IgD-negative memory B cell (primary cell): Measurements from ENCODE around the gene P2RY6. TPM values are rescaled to one million over a fixed set of nuclear protein-coding genes. Genes with fewer than 3 reads are reported as not detected.
A peak's percentile ranks its signal among the peaks of the same experiment; 100 is the strongest.

Experiments
- H3K27ac Mint-ChIP-seq, 3 donors: one replicate each; pipeline ENCODE4 v1.8.0; 2020 to 2022; ENCODE audit warnings: mild to moderate bottlenecking in 3 of 3, mixed read lengths in 3 of 3, moderate library complexity in 1 of 3
- H3K27me3 Mint-ChIP-seq: one replicate; pipeline ENCODE4 v1.8.0; 2021; ENCODE audit warnings: mixed read lengths
- H3K36me3 Mint-ChIP-seq: one replicate; pipeline ENCODE4 v1.8.0; 2020; ENCODE audit warnings: mild to moderate bottlenecking, mixed read lengths
- H3K4me1 Mint-ChIP-seq, 3 donors: one replicate each; pipeline ENCODE4 v1.8.0; 2020 to 2022; ENCODE audit warnings: mixed read lengths in 3 of 3, mild to moderate bottlenecking in 1 of 3
- H3K4me3 Mint-ChIP-seq, 4 donors: one replicate each; pipeline ENCODE4 v1.8.0; 2020 to 2022; ENCODE audit warnings: mild to moderate bottlenecking in 4 of 4, mixed read lengths in 4 of 4, moderate library complexity in 3 of 4
- H3K9me3 Mint-ChIP-seq, 3 donors: one replicate each; pipeline ENCODE4 v1.8.0; 2020 to 2021; ENCODE audit warnings: mixed read lengths in 3 of 3, mild to moderate bottlenecking in 1 of 3
- polyA plus RNA-seq: library from polyadenylated mRNA; unstranded; fragments of 300-500 nt; fragmentation: Illumina TruSeq; gene quantifications from one replicate; pipeline ENCODE4 v1.2.3, GENCODE V29; 2021

P2RY6 gene
- polyA plus RNA-seq, 1 donor from 2014 or later = not detected

GRCh38 chr11:73306977-73307322 is 34.8 kb downstream of the P2RY6 start:
- Mint-ChIP-seq H3K27ac (peak overlapping the region; percentile 6 to 75 (median 54)), H3K27me3 (peaks cover 12% of the 10 kb centered on the region), H3K4me3 (peak overlapping the region; percentile 78 to 96 (median 90)), H3K9me3 (no peaks in the 10 kb centered on the region), H3K36me3 (no peaks in the 10 kb centered on the region), H3K4me1 (peaks cover 5 to 8% (median 7%) of the 10 kb centered on the region in 3 donors)

GRCh38 chr11:73307323-73308002 is 35.3 kb downstream of the P2RY6 start:
- Mint-ChIP-seq H3K27ac (peak overlapping the region; percentile 6 to 75 (median 54)), H3K4me1 (peaks cover 5 to 10% (median 7%) of the 10 kb centered on the region in 3 donors), H3K9me3 (no peaks in the 10 kb centered on the region), H3K36me3 (no peaks in the 10 kb centered on the region), H3K4me3 (peak overlapping the region; percentile 78 to 96 (median 90)), H3K27me3 (peaks cover 12% of the 10 kb centered on the region)

GRCh38 chr11:73308003-73308960 is 36.1 kb downstream of the P2RY6 start, which contains the start of gene ARHGEF17:
ARHGEF17 (plus strand) TSS chr11:73308276; CDS start chr11:73308639, 363 bp downstream.
- Mint-ChIP-seq H3K27me3 (peaks cover 7% of the 10 kb centered on the region), H3K27ac (peak within 1 kb of the TSS; percentile 6 to 75 (median 54)), H3K9me3 (no peaks in the 10 kb centered on the region), H3K4me3 (peak within 1 kb of the TSS; percentile 78 to 96 (median 90)), H3K4me1 (peaks cover 5 to 10% (median 7%) of the 10 kb centered on the region in 3 donors), H3K36me3 (no peaks in the 10 kb centered on the region)

GRCh38 chr11:73308961-73309919 is 37.1 kb downstream of the P2RY6 start:
- peaks cover 7 to 10% (median 8%) of the 10 kb centered on the region in 3 donors for H3K4me1 Mint-ChIP-seq
- H3K4me3 Mint-ChIP-seq = peak overlapping the region in 1 of 4 donors; percentile 52
- H3K27ac Mint-ChIP-seq = peak overlapping the region in 1 of 3 donors; percentile 31
- H3K9me3 Mint-ChIP-seq = no peaks in the 10 kb centered on the region
- H3K36me3 Mint-ChIP-seq = no peaks in the 10 kb centered on the region
- peaks cover 5% of the 10 kb centered on the region for H3K27me3 Mint-ChIP-seq

- H3K27ac Mint-ChIP-seq = no peak overlapping the region
- H3K36me3 Mint-ChIP-seq = no peaks in the 10 kb centered on the region
- peaks cover 5% of the 10 kb centered on the region for H3K27me3 Mint-ChIP-seq
- H3K4me3 Mint-ChIP-seq = peak overlapping the region in 2 of 4 donors; percentile 5 to 52
- no peaks in the 10 kb centered on the region for H3K9me3 Mint-ChIP-seq
- peaks cover 7 to 10% (median 8%) of the 10 kb centered on the region in 3 donors for H3K4me1 Mint-ChIP-seq
Observed at GRCh38 chr11:73310076-73310475, 37.9 kb downstream of the P2RY6 start.

GRCh38 chr11:73310661-73311393 is 38.7 kb downstream of the P2RY6 start:
- H3K9me3 Mint-ChIP-seq = no peaks in the 10 kb centered on the region
- H3K36me3 Mint-ChIP-seq = no peaks in the 10 kb centered on the region
- H3K4me3 Mint-ChIP-seq = peak overlapping the region in 1 of 4 donors; percentile 52
- H3K27me3 Mint-ChIP-seq = peaks cover 5% of the 10 kb centered on the region
- no peak overlapping the region for H3K27ac Mint-ChIP-seq
- peaks cover 7 to 10% (median 8%) of the 10 kb centered on the region in 3 donors for H3K4me1 Mint-ChIP-seq

- peak overlapping the region in 1 of 4 donors; percentile 32 for H3K4me3 Mint-ChIP-seq
- H3K27me3 Mint-ChIP-seq = peaks cover 5% of the 10 kb centered on the region
- no peaks in the 10 kb centered on the region for H3K36me3 Mint-ChIP-seq
- H3K27ac Mint-ChIP-seq = peak overlapping the region in 1 of 3 donors; percentile 4
- no peaks in the 10 kb centered on the region for H3K9me3 Mint-ChIP-seq
- peaks cover 6 to 10% (median 8%) of the 10 kb centered on the region in 3 donors for H3K4me1 Mint-ChIP-seq
Observed at GRCh38 chr11:73311394-73311869, 39.3 kb downstream of the P2RY6 start.

- Mint-ChIP-seq H3K27ac (peak overlapping the region in 1 of 3 donors; percentile 4), H3K36me3 (no peaks in the 10 kb centered on the region)
Observed at GRCh38 chr11:73312036-73312435, 39.9 kb downstream of the P2RY6 start.

GRCh38 chr11:73312851-73313327 is 40.8 kb downstream of the P2RY6 start:
- Mint-ChIP-seq H3K9me3 (no peaks in the 10 kb centered on the region), H3K27ac (no peak overlapping the region)

More at GRCh38 chr11:73312036-73312435, 39.9 kb downstream of the P2RY6 start:
- peaks cover 2 to 8% (median 5%) of the 10 kb centered on the region in 3 donors for H3K4me1 Mint-ChIP-seq
- no peaks in the 10 kb centered on the region for H3K9me3 Mint-ChIP-seq
- H3K27me3 Mint-ChIP-seq = peaks cover 3% of the 10 kb centered on the region
- peak overlapping the region in 1 of 4 donors; percentile 32 for H3K4me3 Mint-ChIP-seq

GRCh38 chr11:73313652-73314051 is 41.5 kb downstream of the P2RY6 start:
- peaks cover 0 to 4% (median 3%) of the 10 kb centered on the region in 3 donors for H3K4me1 Mint-ChIP-seq
- no peaks in the 10 kb centered on the region for H3K27me3 Mint-ChIP-seq
- peak overlapping the region in 1 of 3 donors; percentile 5 for H3K27ac Mint-ChIP-seq

More at GRCh38 chr11:73312851-73313327, 40.8 kb downstream of the P2RY6 start:
- no peaks in the 10 kb centered on the region for H3K36me3 Mint-ChIP-seq
- H3K27me3 Mint-ChIP-seq = no peaks in the 10 kb centered on the region
- peak overlapping the region in 1 of 4 donors; percentile 58 for H3K4me3 Mint-ChIP-seq
- H3K4me1 Mint-ChIP-seq = peaks cover 0 to 4% (median 3%) of the 10 kb centered on the region in 3 donors

GRCh38 chr11:73314117-73314961 is 42.2 kb downstream of the P2RY6 start:
- no peaks in the 10 kb centered on the region for H3K27me3 Mint-ChIP-seq
- peaks cover 0 to 4% (median 3%) of the 10 kb centered on the region in 3 donors for H3K4me1 Mint-ChIP-seq
- peak overlapping the region in 1 of 3 donors; percentile 57 for H3K27ac Mint-ChIP-seq
- H3K4me3 Mint-ChIP-seq = no peak overlapping the region
- H3K36me3 Mint-ChIP-seq = peaks cover 1% of the 10 kb centered on the region
- H3K9me3 Mint-ChIP-seq = no peaks in the 10 kb centered on the region

More at GRCh38 chr11:73313652-73314051, 41.5 kb downstream of the P2RY6 start:
- Mint-ChIP-seq H3K36me3 (no peaks in the 10 kb centered on the region), H3K9me3 (no peaks in the 10 kb centered on the region), H3K4me3 (no peak overlapping the region)

GRCh38 chr11:73315293-73316020 is 43.3 kb downstream of the P2RY6 start:
- Mint-ChIP-seq H3K4me3 (no peak overlapping the region), H3K27me3 (no peaks in the 10 kb centered on the region), H3K36me3 (peaks cover 3% of the 10 kb centered on the region), H3K9me3 (no peaks in the 10 kb centered on the region), H3K4me1 (peaks cover 0 to 4% (median 3%) of the 10 kb centered on the region in 3 donors), H3K27ac (no peak overlapping the region)
